Suprapubic skin (tissue), 3 donors: ENCODE measurements around the gene DAB2IP.

Source experiments
- CTCF ChIP-seq, 2 donors: fragments of 200-600 bp in 1 of 2; fragments of 450-650 bp in 1 of 2; sonication (generic) in 1 of 2; IDR thresholded peaks; one replicate each; pipeline ENCODE4 v1.5.1; 2016 to 2019; ENCODE audit warnings: antibody characterized with exemption in 2 of 2, mild to moderate bottlenecking in 1 of 2, moderate library complexity in 1 of 2
- POLR2AphosphoS5 ChIP-seq, 3 donors: sonication (generic); formaldehyde crosslinking; IDR thresholded peaks; one replicate each; pipeline ENCODE4 v1.6.1; 2017; ENCODE audit warnings: antibody characterized with exemption in 3 of 3

GRCh38 chr9:121673576-121673975 is 22.1 kb downstream of the DAB2IP start:
- TF ChIP-seq CTCF (IDR thresholded peaks at IDR 0.05): no peak
- TF ChIP-seq POLR2AphosphoS5 (IDR thresholded peaks at IDR 0.05): no peak
